RWPE2 (cell line): ENCODE measurements around the gene SHPK.

Experiments used
- ATAC-seq: fragments of 200-7000 bp; cut with Tn5 transposase; 3 replicates; pipeline ENCODE4 v1.9.1; 2021; ENCODE audit warnings: low read depth
- DNase-seq: peaks from one replicate; pipeline ENCODE4 v3.0.0-alpha.2; 2020; ENCODE audit warnings: low spot score
- H3K27ac ChIP-seq: fragments of 450-650 bp; 2 replicates; pipeline ENCODE4 v1.5.1; 2017; ENCODE audit warnings: mild to moderate bottlenecking; ENCODE audit not compliant: poor library complexity, severe bottlenecking
- H3K27me3 ChIP-seq: fragments of 250-450 bp; sonication (Bioruptor Pico); 2 replicates; pipeline ENCODE4 v1.5.1; 2021; ENCODE audit warnings: mild to moderate bottlenecking, moderate library complexity; ENCODE audit not compliant: insufficient read depth, poor library complexity, severe bottlenecking
- H3K36me3 ChIP-seq: fragments of 250-450 bp; sonication (Bioruptor Pico); 2 replicates; pipeline ENCODE4 v1.5.1; 2020; ENCODE audit warnings: low read depth, mild to moderate bottlenecking, moderate library complexity
- H3K4me1 ChIP-seq: fragments of 250-450 bp; sonication (Bioruptor Pico); 2 replicates; pipeline ENCODE4 v1.5.1; 2021; ENCODE audit warnings: mild to moderate bottlenecking, moderate library complexity; ENCODE audit not compliant: insufficient read depth, poor library complexity, severe bottlenecking
- H3K4me3 ChIP-seq: fragments of 250-450 bp; sonication (Bioruptor Pico); 2 replicates; pipeline ENCODE4 v1.5.1; 2021; ENCODE audit warnings: mild to moderate bottlenecking, moderate library complexity; ENCODE audit not compliant: severe bottlenecking
- H3K9me3 ChIP-seq: fragments of 250-450 bp; sonication (Bioruptor Pico); 2 replicates; pipeline ENCODE4 v1.5.1; 2021; ENCODE audit warnings: mild to moderate bottlenecking, moderate library complexity; ENCODE audit not compliant: severe bottlenecking
- CTCF ChIP-seq: fragments of 450-650 bp; IDR thresholded peaks from one replicate; pipeline ENCODE4 v1.5.1; 2017; ENCODE audit warnings: mild to moderate bottlenecking, moderate library complexity; ENCODE audit not compliant: poor library complexity, severe bottlenecking

The SHPK gene

DNA sequence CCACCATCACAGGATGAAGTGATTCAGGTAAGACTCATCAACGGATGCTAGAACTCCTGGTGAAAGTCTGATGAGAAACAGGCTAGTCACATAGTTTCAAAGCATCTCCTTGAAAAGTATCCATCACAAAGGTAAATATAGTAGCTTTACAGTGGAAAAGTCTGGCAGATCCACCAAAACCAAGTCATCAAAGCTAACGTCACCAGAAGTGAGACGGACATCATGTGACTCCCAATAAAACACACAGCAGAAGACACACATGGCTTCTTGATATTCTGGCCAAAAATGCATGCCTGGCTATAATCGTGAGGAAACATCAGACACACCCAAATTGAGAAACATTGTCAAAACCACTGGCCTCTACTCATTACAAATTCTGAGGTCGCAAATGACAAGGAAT is 60.5 kb downstream of the SHPK start:
- Histone ChIP-seq H3K4me3 (no peak overlapping the region), H3K4me1 (peaks cover 8% of the 10 kb centered on the region), H3K9me3 (no peaks in the 10 kb centered on the region), H3K36me3 (no peaks in the 10 kb centered on the region), H3K27ac (peak overlapping the region; percentile 82), H3K27me3 (no peaks in the 10 kb centered on the region)
- TF ChIP-seq CTCF, result no peak
- DNase-seq (no peak), ATAC-seq (peak; percentile 93)

- no peak for TF ChIP-seq CTCF
- no peaks in the 10 kb centered on the region for H3K9me3 ChIP-seq
- H3K27ac ChIP-seq, result peak overlapping the region; percentile 82
- peaks cover 8% of the 10 kb centered on the region for H3K4me1 ChIP-seq
- no peak overlapping the region for H3K4me3 ChIP-seq
- DNase-seq, result peak; percentile 53
- no peaks in the 10 kb centered on the region for H3K36me3 ChIP-seq
- ATAC-seq, result 0 out of 3 replicates have a peak, but pooled peaks have one; percentile 8
- H3K27me3 ChIP-seq, result no peaks in the 10 kb centered on the region
These were observed 61.8 kb downstream of the SHPK start for GRCh38 chr17:3574231-3574630.

DNA sequence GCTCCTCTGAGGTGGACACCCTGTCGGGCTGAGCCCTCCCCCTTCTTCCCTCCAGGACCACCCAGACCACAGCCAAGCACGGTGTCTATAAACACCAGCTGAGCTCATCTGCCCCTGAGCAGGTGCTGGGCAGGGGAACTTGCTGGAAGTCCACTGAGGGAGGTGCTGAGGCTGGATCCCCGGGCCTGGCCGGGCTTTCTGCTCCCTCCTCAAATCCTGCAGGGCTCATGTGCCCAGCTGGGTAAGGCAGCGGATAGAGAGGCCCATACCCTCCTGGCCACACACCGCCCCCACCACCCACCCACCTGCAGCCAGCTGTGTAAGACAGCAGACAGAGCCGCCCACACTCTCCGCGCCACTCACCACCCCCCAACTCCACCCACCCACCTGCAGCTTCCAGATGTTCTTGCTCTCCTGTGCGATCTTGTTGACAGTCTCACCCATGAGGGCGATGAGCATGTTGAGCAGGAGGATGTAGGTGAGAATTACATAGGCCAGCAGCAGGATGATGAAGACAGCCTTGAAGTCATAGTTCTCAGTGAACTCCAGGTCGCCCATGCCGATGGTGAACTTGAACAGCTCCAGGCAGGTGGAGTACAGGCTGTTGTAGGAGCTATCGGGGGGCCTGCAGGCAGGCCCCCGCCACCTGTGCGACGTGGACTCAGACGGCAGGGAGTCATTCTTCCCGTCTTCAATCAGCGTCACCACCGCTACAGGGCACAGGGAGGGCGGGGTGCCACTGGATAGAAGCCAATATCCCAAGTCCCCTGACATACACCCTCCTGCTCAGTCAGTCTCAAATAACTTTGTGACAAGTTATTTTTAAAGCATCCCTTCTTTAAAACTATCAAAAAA is 62.6 kb downstream of the SHPK start:
- Histone ChIP-seq H3K27me3 (no peaks in the 10 kb centered on the region), H3K27ac (no peak overlapping the region), H3K9me3 (no peaks in the 10 kb centered on the region), H3K4me1 (peaks cover 8% of the 10 kb centered on the region), H3K4me3 (no peak overlapping the region), H3K36me3 (no peaks in the 10 kb centered on the region)
- no peak for TF ChIP-seq CTCF
- DNase-seq (no peak), ATAC-seq (no peak)

DNA sequence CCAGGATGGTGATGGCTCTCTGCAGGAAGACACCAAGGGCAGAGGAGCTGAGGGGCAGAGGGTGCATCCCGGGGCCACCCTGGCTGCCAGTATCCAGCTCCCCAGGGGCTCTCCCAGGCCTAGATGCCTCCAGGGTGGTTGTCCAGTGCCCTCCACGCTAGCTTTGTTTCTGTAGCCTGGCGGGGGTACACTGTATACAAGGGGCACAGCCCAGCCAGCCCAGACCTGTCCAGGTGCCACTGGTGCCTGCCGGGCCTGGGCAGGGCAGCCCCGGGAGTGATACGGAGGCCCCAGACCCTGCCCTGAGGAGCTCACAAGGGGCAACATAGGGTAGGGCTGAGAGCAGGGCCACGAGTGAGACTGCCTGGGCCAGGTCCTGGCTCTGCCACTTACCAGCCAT is 63.8 kb downstream of the SHPK start:
- peaks cover 8% of the 10 kb centered on the region for H3K4me1 ChIP-seq
- no peak for TF ChIP-seq CTCF
- no peak overlapping the region for H3K27ac ChIP-seq
- ATAC-seq, result no peak
- H3K4me3 ChIP-seq, result no peak overlapping the region
- no peaks in the 10 kb centered on the region for H3K9me3 ChIP-seq
- no peak for DNase-seq
- no peaks in the 10 kb centered on the region for H3K36me3 ChIP-seq
- no peaks in the 10 kb centered on the region for H3K27me3 ChIP-seq
